DMS79 treated with DMSO at 0.1 percent for 48 hours (cell line): Measurements from ENCODE around the gene ANAPC16.
"Not testable (repeated sequence)": the region's sequence is repeated elsewhere in the genome, so short reads cannot be mapped to it uniquely, and the experiment has no call there.

Source experiments
- DNase-seq: peaks from one replicate; lab custom pipeline; 2025; lab: John Stamatoyannopoulos, UW

Gene ANAPC16

DNA sequence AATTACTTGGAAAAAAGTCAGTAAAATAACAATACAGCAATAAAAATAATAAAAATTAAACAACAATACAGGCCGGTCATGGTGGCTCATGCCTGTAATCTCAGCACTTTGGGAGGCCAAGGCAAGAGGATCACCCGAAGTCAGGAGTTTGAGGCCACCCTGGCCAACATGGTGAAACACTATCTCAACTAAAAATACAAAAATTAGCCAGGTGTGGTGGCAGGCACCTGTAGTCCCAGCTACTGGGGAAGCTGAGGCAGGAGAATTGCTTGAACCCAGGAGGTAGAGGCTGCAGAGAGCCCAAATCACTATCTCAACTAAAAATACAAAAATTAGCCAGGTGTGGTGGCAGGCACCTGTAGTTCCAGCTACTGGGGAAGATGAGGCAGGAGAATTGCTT is 4.0 kb upstream of the ANAPC16 start:
- not testable (repeated sequence) for DNase-seq

DNA sequence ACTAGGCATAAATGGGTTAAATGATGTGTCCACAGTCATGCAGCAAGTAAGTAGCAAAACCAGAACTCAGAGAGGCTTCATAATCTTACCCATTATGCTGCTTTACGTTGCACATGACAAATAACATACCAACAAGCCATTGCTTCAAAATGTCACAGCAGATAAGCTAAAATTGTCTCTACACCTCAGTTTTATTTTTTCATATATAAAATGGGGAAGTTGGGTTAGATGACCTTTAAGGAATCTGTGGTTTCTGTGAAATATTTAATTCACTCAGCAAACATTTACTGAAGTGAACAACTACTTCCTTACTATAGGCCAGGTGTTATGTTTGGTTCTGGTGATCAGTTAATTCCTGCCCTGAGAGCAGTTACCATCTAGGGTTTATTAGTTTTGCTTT is 2.5 kb downstream of the ANAPC16 start:
- DNase-seq, result no peak

GRCh38 chr10:72218726-72219125 is 2.9 kb downstream of the ANAPC16 start:
- DNase-seq, result no peak

- DNase-seq, result no peak
Measured at GRCh38 chr10:72219235-72219814, 3.5 kb downstream of the ANAPC16 start.

DNA sequence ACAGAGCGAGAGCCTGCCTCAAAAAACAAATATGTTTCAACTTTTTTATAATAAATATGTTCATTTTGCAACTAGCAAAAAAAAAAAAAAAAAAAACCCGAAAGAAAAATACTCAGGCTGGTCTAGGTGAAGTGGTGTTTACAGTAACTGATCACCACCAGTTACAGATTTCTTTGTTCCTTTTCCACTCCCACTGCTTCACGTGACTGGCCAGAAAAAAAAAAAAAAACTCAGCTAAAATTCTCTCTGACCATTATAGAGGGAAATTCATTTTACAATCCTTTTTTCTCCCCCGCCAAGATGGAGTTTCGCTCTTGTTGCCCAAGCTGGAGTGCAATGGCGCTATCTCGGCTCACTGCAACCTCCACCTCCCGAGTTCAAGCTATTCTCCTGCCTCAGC is 4.8 kb downstream of the ANAPC16 start:
- no peak for DNase-seq

DNA sequence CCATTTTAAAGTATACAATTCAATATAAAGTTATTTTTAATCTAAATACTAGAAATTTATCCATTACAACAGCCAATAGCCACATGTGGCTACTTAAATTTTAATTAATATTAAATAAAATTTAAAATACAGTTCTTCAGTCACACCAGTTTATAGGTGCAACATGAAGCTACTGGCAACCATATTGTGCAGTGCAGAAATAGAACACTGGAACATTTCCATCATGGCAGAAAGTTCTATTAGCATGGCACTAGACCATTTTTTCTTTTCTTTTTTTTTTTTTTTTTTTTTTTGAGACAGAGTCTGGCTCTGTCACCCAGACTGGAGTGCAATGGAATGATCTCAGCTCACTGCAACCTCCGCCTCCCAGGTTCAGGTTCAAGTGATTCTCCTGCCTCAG is 5.5 kb downstream of the ANAPC16 start:
- DNase-seq, result no peak

GRCh38 chr10:72223743-72224101 is 7.9 kb downstream of the ANAPC16 start:
- DNase-seq, result no peak

GRCh38 chr10:72224191-72224590 is 8.4 kb downstream of the ANAPC16 start:
- DNase-seq, result not testable (repeated sequence)

- DNase-seq, result no peak
Measured at GRCh38 chr10:72226418-72227027, 10.7 kb downstream of the ANAPC16 start.

GRCh38 chr10:72227826-72228225 is 12.0 kb downstream of the ANAPC16 start:
- DNase-seq, result no peak

GRCh38 chr10:72228318-72228751 is 12.5 kb downstream of the ANAPC16 start:
- DNase-seq, result no peak

DNA sequence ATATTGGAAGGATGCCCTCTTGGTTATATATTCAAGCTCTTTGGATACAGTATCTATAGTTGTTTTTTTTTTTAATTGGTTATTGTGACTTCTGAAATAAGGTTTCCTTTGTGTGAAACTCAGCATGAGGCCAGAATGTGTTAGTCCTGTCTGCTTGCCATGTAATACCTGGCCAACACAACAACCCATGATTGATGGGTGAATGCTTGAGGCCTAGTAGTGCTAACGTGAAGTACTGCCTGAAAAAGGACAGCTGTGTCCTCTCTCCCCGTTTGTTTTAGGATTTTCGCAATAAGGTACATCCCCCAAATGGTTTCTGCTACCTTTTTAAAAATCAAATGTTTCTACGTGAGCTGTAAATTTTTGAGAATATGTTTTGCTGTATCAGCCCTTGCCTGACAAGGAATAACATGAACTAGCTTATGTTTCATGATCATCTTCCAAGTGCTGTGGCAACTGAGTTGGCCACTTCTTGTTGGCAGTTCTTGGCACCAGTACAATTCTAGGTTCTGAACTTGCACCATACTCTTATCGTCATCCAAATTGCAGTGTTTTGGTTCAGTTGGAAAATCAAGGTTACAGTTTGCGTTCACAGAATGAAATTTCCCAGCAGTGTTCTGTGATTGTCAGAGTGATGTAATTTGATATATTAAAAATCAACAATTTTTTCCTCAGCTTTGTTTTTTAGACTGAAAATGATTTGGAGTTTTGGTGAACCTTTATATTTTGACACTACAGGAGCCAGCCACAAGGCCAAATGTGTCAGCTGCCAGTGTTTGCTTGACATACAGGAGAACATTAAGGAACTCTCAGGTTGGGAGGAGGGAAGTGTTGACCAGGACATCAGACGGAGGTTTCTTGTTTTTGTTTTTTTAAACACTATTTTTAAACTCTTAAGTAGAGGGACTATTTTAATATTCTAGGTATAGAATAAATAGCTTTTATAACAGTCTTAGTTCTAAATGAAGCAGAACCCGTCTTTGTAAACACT is 13.7 kb downstream of the ANAPC16 start:
- DNase-seq, result peak; percentile 40

DNA sequence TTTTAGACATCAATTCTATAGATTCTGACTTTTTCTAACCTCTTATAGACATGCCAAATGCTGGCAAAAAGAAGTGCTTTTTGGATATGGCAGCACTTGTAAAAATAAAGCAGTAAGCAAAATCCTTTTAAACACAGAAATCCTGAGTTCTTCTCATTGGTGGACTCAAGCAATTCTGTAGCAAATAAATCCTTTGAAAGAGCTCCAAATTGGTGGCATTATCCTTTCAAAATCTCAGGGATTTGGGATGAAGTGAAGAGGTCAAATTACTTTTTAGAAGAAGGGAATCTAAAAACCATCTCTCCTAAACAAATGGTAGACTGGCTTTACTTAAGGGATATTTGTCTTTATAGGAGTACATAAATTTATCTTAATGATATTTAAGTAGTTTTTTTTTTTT is 17.8 kb downstream of the ANAPC16 start:
- no peak for DNase-seq

DNA sequence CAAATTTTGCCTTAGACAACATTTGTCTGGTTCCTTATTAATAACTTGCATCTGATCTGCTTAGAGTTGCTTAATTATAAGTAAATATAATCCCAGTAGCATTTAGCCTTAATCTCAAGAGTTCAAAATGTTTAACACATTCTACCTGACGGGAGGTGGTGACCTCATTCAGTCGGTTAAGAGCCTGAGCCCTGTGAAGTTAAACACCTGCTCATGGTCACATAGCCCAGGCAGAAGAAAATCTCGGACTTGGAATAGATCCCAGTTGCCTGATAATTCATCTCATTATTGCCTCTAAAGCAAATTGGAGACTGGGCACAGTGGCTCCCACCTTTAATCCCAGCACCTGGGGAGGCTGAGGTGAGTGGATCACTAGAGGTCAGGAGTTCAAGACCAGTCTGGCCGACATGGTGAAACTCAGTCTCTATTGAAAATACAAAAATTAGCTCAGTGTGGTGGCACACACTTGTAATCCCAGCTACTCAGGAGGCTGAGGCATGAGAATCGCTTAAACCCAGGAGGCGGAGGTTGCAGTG is 18.8 kb downstream of the ANAPC16 start:
- DNase-seq, result no peak

- DNase-seq, result no peak
Measured at GRCh38 chr10:72235544-72236279, 19.9 kb downstream of the ANAPC16 start.

DNA sequence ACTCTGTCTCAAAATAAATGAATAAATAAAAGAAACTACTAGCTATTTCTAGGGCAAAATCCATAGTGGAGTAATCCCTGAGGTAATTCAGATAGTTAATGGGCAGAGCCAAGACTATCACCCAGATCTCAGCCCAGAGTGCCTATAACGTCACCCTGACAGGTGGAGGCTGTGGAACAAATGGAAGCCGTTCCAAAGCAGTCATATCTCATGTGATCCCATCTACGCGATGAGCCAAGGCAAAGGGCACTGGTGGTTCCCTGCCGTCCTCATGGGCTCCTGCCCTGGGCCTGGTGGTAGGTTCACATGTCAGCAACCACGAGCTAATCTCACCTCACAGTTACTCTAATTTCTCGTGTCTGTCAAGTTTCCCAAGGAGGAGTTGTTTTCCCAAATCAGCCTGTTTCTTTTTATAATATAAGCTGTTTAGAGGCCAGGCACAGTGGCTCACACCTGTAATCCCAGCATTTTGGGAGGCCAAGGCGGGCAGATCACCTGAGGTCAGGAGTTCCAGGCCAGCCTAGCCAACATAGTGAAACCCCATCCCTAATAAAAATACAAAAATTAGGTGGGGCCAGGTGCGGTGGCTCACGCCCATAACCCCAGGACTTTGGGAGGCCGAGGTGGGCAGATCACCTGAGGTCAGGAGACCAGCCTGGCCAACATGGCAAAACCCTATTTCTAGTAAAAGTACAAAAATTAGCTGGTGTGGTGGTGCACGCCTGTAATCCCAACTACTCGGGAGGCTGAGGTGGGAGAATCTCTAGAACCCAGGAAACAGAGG is 22.8 kb downstream of the ANAPC16 start:
- no peak for DNase-seq

- no peak for DNase-seq
Measured at GRCh38 chr10:72239409-72239808, 23.6 kb downstream of the ANAPC16 start.

- DNase-seq, result no peak
Measured at GRCh38 chr10:72240371-72240770, 24.6 kb downstream of the ANAPC16 start.

- no peak for DNase-seq
Measured at GRCh38 chr10:72241691-72242252, 26.0 kb downstream of the ANAPC16 start.

DNA sequence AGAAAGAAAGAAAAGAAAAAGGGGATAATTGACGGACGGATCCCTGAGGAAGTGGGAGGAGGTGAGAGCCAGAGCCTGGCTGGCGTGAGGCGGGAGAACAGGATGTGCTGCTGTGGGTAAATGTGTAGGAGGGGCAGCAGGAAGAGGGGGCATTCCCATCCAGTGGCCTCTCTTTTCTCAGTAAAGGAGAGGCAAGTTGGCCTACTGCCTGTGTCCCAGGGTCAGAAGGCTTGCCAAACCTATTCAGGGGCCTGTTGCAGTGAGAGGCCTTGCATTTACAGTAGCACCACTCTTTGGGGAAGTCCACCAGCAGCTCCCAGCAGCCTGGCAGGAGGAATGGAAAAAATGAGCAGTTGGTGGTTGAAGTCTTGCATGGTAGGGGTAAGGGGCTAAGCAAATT is 26.9 kb downstream of the ANAPC16 start:
- no peak for DNase-seq
